ENCODE data around the gene FLNB. TPM values are rescaled to one million over a fixed set of nuclear protein-coding genes. Genes with fewer than 3 reads are reported as not detected.

The FLNB gene
- total and polyA plus RNA-seq, 2 of the 4 experiments (the other 2 are of a cell fraction) = 78.0 to 136 TPM

DNA sequence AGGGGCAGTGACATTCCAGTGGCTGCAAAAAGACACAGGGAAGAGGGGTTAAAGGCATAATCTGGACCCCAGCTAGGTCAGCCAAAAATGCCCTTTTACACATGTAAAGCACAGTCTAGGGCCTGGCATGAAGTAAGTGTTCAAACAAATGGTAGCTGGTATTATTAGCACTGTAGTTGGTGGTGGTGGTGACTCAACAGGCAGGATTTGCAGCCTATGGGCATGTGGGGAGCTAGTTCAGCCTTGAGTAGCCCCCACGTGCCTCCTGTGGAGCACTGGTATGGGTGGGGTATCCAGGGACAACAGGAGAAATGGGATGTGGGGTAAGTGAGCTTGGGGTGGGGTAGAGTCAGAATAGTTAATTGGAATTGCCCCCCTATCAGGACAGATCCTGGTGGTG, 175.0 kb downstream of the FLNB start:
- Histone ChIP-seq H4K5ac (ENCODE audit: low read depth, low read length) (no peak overlapping the region), H3K9ac (ENCODE audit: low read depth, low read length) (no peak overlapping the region), H3K23ac (ENCODE audit: low read depth, low read length) (no peak overlapping the region), H3K4me2 (ENCODE audit: low read depth, low read length) (no peak overlapping the region), H3K4ac (ENCODE audit: low read depth, low read length) (no peak overlapping the region), H3K36me3 (ENCODE audit: control insufficient read depth, insufficient read depth, low read length) (no peaks in the 10 kb centered on the region), H2BK5ac (ENCODE audit: low read depth, low read length, poor library complexity, severe bottlenecking) (no peak overlapping the region), H4K20me1 (ENCODE audit: insufficient read depth, low read length) (no peaks in the 10 kb centered on the region), H2BK20ac (ENCODE audit: low read depth, low read length) (no peak overlapping the region), H3K9me1 (ENCODE audit: insufficient read depth, low read length) (no peaks in the 10 kb centered on the region), H4K91ac (ENCODE audit: insufficient read depth, low read depth, low read length) (no peak overlapping the region), H2AK5ac (ENCODE audit: low read depth, low read length) (no peak overlapping the region), H3K27ac (ENCODE audit: insufficient read depth, low read length) (no peak overlapping the region), H3K79me1 (ENCODE audit: low read depth in 1 of 2, low read length in 2 of 2) (no peaks in the 10 kb centered on the region), H3K9me3 (ENCODE audit: control insufficient read depth, insufficient read depth, low read length) (no peaks in the 10 kb centered on the region), H2AK9ac (replicated peaks; ENCODE audit: low read depth, low read length, poor library complexity) (no peak overlapping the region), H3K4me1 (ENCODE audit: control insufficient read depth, insufficient read depth, low read length) (no peaks in the 10 kb centered on the region), H4K8ac (ENCODE audit: low read depth in 2 of 2, low read length in 2 of 2) (no peak overlapping the region), H3K56ac (ENCODE audit: extremely low read depth, insufficient read depth, low read length) (no peak overlapping the region), H3K27me3 (ENCODE audit: control insufficient read depth, insufficient read depth, low read length) (peaks cover 13% of the 10 kb centered on the region), H2BK120ac (ENCODE audit: low read depth, low read length) (no peak overlapping the region), H3K4me3 (ENCODE audit: insufficient read depth, low read depth, low read length) (no peak overlapping the region), H2AFZ (replicated peaks; ENCODE audit: low read length, poor library complexity) (no peak overlapping the region), H3K18ac (ENCODE audit: low read depth, low read length) (no peak overlapping the region), H2BK15ac (ENCODE audit: low read depth, low read length) (no peak overlapping the region), H3K14ac (replicated peaks; ENCODE audit: low read depth, low read length) (no peak overlapping the region)
- ChIA-PET CTCF (no interaction called here), POLR2A (ENCODE audit: unreplicated experiment) (no interaction called here)
- no peak for DNase-seq
- in situ Hi-C loops (cut with MboI; ENCODE audit: low sequenced_read_pairs) = loop anchor here (25.0 kb wide), 1 partner anchor 229 kb away; no protein-coding TSS in a partner anchor
- WGBS, 2 experiments (ENCODE audit: extremely low coverage in 2 of 2, insufficient read length in 1 of 2) = no CpG with 5 or more reads among the region's 1 CpG
- TF ChIP-seq RCOR1 (IDR thresholded peaks at IDR 0.05; ENCODE audit: insufficient replicate concordance, low read length) (no peak), MAFK (IDR thresholded peaks at IDR 0.05; ENCODE audit: low read depth, low read length) (no peak), SMC3 (IDR thresholded peaks at IDR 0.05; ENCODE audit: low read depth, low read length) (no peak), CEBPB (IDR thresholded peaks at IDR 0.05; ENCODE audit: low read depth, low read length) (no peak), RFX5 (IDR thresholded peaks at IDR 0.05; ENCODE audit: low read depth, low read length) (no peak), CHD1 (IDR thresholded peaks at IDR 0.05; ENCODE audit: low read depth, low read length) (no peak), NFE2L2 (IDR thresholded peaks at IDR 0.05; ENCODE audit: low read depth, low read length) (no peak), RAD21 (IDR thresholded peaks at IDR 0.05; ENCODE audit: low read length) (no peak), CTCF (conservative IDR thresholded peaks at IDR 0.05; ENCODE audit: low read depth, low read length) (no peak), FOS (IDR thresholded peaks at IDR 0.05; ENCODE audit: low read depth, low read length) (no peak), POLR2A (IDR thresholded peaks at IDR 0.05; ENCODE audit: low read depth, low read length) (no peak), MAZ (IDR thresholded peaks at IDR 0.05; ENCODE audit: borderline replicate concordance, low read depth, low read length) (no peak), MXI1 (IDR thresholded peaks at IDR 0.05; ENCODE audit: borderline replicate concordance, low read depth, low read length) (no peak), ELK1 (IDR thresholded peaks at IDR 0.05; ENCODE audit: borderline replicate concordance, low read depth, low read length) (no peak), BHLHE40 (IDR thresholded peaks at IDR 0.05; ENCODE audit: low read depth, low read length) (no peak)
- TF ChIP-seq, protein P1, sequence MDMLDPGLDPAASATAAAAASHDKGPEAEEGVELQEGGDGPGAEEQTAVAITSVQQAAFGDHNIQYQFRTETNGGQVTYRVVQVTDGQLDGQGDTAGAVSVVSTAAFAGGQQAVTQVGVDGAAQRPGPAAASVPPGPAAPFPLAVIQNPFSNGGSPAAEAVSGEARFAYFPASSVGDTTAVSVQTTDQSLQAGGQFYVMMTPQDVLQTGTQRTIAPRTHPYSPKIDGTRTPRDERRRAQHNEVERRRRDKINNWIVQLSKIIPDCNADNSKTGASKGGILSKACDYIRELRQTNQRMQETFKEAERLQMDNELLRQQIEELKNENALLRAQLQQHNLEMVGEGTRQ (IDR thresholded peaks at IDR 0.05; ENCODE audit: low read depth, low read length) = no peak
- dilution Hi-C loops (cut with HindIII; ENCODE audit: low sequenced_read_pairs, unreplicated experiment) = no loop called here
- ATAC-seq (ENCODE audit: low read depth) = no peak
- intact Hi-C loops (cut with micrococcal nuclease) = no loop called here
- no TSS peak for BruUV-seq (replicated peaks)
